Stimulated activated CD8-positive, alpha-beta memory T cell treated with anti-CD3 and anti-CD28 coated beads, Interleukin-15, amount 100 ng/mL, for 4 hours (primary cell): Measurements from ENCODE around the gene TIE1.
"Not testable (repeated sequence)": the region's sequence is repeated elsewhere in the genome, so short reads cannot be mapped to it uniquely, and the experiment has no call there.

Source experiments
- DNase-seq, 2 donors: peaks; one replicate each; pipeline ENCODE4 v3.0.0-alpha.2; 2020; ENCODE audit warnings: low read depth in 2 of 2

The TIE1 gene

DNA sequence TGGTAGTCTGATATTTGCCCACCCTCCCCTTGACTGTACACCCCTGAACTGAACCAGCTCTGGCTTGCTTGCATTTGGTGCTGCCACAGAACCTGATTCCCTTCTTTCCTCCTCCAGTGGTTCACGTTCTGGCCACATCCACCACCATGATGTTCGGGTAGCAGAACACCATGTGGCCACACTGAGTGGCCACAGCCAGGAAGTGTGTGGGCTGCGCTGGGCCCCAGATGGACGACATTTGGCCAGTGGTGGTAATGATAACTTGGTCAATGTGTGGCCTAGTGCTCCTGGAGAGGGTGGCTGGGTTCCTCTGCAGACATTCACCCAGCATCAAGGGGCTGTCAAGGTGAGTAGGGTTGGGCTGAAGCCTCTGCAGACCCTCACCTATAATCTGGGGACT, 59.8 kb downstream of the TIE1 start:
- DNase-seq, result no peak

DNA sequence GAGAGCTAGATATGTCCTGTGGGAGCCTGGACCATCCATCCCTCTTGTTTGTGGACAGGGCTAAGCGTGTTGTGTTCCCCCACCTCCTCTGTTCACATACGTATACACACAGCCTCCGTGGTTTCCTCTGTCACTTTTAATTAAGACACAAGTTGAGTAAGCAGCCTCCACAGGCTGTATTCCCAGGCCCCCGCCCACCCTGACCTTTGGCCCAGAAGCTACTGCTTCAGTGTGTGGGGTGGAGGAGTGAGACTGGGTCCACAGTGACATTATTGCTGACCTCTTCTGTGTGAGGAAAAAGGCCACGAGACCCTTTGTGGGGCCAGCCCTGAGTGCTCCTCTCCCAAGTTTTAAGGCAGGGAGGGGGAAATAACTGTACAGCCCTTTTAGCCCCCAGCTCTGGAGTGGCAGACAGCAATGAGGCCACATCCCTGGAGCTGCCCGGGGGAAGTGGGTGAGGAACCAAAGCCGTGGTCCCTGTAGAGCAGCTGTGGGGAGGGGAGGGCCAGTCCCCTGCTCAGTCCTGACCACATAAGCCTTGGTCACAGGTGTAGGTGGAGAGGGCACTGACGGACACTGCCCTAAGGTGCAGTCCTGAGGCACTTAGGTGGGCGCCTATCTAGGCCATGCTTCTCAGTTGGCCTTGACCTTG, 62.6 kb downstream of the TIE1 start:
- no peak for DNase-seq

DNA sequence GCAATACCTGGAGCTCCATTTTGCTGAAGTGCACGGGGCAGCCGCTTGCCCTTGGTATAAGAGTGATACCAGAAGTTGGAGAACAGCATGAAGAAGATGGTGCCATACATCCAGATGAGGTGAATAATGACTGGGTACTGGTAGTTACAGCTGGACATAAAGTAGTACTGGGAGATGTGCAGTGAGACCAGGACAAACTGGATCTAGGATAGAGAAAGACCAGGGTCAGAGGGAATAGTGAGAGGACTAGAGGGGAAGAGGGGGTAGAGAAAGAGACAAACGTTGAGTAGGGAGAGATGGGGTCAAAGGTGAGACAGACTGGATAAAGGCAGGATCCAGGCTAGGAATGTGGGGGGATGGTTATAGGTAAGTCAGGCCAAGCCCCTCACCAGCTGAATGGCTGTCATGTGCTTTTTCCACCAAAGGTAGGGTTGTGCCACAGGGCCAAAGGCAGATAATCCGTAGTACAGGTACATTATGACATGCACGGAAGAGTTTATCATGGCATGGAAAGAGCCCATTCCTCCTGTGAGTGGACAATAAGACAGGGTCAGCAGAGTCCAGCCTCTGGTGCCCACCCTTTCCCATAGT, 63.2 kb downstream of the TIE1 start:
- no peak for DNase-seq

DNA sequence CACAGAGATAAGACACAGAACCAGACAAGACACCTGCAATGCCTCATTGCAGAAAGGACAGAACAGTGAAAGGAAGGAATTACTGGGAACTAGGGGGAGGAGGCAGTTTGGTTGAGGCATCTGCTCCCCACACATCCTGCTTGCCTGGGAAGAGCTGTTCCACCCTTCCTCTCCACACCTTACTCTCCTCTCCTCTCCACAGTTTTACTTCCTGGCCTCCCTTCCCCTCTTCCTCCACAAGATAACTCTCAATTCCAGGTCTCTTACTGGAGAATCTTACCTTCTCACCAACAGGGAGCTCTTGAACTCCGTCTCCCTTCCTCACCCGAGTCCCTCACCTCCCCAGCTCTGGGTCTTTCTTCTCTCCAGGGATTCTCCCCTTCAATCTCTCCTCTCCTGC, 64.9 kb downstream of the TIE1 start:
- DNase-seq, result no peak

DNA sequence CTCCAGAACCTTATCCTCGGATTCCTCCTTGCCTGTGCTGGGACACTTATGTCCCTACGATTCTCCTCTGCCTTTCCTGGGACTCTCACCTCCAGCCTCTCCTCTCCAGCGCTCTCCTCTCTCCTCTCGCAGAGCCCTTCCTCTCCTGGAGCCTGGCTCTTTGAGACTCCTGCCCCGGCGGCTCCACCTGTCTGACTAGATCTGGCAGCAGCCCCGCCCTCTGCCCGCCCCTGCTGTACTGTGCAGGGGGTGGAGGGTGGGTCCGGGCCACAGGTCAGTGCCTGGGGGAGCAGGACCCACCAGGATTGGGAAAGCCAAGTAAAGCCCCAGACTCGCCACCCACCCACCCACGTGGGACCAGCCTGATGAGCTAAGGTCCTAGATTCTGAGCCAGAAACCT, 65.4 kb downstream of the TIE1 start:
- DNase-seq, result no peak

DNA sequence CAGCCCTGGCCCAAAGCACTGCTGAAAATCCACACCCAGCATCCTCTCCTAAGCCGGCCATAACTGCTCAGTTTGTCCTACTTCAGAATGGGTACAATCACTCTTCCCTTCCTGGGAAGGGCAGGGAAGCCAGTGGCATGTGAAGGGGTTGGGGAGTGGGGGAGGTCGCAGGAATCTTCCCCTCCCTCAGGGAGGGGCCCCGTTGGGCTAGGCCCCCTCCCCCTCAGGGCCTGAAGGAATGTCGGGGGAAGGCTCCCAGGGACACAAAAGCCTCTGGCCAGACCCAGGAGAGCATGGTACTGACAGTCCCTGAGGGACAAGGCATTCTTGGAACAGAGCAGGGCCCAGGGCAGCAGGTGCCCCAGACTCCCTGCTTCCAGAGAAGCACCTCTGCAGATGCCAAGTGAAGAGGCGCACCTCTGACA, 65.8 kb downstream of the TIE1 start:
- DNase-seq, result no peak

DNA sequence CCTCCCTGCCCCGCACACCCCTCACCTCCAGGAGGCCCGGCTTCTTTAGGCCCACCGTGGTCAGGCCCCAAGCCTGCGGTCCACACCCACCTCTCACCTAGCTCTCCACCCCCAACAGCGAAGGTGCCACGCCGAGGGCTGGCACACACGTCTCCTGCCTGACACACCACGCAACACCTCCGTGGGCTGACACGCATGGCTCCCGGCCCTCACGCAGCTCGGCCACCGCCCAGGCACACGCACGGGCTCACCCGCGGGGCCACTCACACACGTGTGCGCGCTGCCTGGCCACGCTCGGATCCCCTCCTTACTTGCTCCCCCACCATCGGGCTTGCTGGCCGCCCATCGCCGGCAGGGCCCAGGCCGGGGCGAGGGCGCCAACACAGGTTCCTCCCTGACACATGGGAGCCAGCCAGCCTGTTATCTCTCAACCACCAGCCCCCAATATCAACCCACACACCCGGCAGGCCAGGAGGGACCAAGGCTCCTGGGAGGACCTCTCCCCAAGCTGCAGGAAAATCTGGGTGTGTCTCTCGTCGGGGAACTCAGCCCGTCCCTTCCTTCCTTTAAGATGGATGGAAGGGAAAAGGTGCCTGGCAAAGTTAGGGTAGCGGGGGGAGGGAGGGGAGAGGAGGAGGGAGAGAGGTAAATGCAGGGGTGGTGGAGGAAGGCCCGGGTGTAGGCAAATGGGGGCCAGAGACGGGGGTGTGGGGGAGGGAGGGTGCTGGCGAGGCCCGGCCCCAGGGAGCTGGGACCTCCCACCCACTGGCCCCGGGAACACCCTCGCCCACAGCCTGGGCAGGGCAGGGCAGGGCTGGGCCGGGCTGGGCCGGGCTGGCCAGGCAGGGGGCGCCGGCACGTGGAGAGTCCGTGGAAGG, 66.5 kb downstream of the TIE1 start:
- DNase-seq, result no peak

DNA sequence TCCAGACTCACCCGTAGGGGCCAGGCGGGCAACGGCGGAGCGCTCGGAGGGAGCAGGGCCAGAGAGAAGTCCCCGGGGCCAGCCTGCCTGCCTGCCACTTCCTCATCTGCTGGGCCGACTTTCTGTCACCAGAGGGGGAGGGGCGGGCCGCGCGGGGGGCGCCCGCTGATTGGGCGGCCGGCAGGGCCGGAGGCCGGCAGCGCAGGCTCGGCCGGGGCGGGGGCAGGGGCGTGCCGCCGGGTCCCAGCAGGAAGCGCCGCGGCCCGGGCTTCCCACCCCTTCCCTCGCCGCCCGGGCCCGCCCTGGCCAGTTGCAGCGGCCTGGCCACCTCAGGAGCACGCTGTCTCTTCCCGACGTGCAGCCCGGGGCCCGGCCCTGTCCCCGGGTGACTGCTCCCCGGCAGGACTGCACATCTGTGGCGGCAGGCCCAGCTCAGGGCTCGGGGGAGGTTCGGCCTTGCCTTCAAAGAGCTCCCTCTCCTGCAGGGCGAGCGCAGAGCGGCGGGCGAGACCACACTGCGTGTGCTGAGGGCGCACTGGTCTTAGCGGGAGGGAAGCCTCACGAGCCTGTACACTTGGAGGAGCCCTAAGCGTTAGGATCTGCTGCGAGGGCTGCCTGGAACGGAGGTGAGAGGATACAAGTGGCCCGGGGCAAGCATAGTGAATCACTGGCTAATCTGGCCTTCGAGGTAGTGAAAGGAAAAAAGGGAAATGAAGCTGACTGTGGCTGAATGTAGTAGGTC, 67.3 kb downstream of the TIE1 start, which contains the start of gene ELOVL1:
Gene ELOVL1 (minus strand): TSS at position 108 of the 742 bp plus-strand sequence. CDS start 2,402 bp downstream, outside the sequence.
- peak; percentile 64 to 74 for DNase-seq

DNA sequence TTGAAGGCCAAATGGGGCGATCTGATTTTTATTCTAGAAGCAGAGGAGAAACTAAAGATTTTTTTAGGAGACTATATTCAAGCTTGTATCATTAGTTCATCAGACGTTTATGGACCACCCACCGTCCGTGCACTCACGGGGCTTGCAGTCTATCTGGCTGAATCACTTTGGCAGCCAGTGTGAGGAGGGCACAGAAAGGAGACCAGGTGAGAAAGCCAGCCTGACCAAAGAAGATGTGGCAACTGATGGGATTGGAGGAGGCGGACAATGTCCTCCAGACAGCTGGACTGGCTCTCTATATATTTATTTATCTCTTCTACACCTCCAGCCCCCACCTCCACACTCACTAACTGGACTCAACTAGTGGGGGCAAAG, 67.9 kb downstream of the TIE1 start:
- no peak for DNase-seq

DNA sequence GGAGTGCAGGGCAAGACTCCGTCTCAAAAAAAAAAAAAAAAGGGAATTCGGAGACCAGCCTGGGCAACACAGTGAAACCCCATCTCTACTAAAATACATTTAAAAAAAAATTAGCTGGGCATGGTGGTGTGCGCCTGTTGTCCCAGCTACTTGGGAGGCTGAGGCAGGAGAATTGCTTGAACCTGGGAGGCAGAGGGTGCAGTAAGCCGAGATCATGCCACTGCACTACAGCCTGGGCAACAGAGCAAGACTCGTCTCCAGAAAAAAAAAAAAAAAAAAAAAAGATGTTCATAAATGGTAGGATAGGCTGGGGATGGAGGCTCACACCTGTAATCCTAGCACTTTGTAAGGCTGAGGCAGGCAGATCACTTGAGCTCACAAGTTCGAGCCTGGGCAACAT, 69.0 kb downstream of the TIE1 start:
- not testable (repeated sequence) for DNase-seq

DNA sequence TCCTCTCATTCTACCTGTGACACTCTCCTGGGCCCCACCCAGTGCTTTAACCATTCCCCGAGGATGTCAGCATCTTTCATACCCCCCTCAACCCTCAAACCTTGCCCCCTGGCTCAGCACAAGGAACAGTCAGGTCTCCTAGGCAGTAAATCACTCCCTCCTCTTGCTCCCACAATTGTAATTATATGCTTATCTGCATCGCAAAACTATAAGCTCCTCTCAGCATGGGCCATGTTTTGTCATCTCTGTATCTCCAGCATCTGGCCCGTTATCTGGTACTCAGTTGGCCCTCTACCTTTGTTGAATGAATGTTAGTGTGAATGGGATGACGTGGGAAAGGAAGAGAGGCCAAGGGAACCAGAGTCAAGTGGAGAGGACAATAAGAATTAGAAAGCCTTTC, 69.8 kb downstream of the TIE1 start:
- DNase-seq, result no peak

DNA sequence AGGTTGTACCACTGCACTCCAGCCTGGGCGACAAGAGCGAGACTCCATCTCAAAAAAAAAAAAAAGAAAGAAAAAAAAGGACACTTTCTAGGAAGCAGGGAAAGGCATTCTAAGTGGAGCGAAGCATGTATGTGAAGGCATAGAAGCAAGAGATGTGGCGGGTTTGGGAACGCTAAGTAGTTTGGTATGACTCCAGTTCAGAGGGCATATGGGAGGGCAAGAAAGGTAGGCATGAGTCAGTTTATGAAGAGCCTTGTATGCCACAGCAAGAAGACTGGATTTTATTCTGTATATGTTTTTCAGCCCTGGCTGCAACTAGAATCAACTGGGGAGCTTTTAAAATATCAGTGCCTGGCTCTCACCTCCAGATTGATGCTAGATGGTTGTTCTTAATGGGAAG, 71.4 kb downstream of the TIE1 start:
- no peak for DNase-seq
